Activated naive CD4-positive, alpha-beta T cell (primary cell): ENCODE results near the gene KDM4B.
"Not testable (repeated sequence)": the region's sequence is repeated elsewhere in the genome, so short reads cannot be mapped to it uniquely, and the experiment has no call there.

Experiments
- DNase-seq, 4 experiments: peaks; one replicate each; lab custom pipeline; 2025; lab: John Stamatoyannopoulos, UW

The KDM4B gene

DNA sequence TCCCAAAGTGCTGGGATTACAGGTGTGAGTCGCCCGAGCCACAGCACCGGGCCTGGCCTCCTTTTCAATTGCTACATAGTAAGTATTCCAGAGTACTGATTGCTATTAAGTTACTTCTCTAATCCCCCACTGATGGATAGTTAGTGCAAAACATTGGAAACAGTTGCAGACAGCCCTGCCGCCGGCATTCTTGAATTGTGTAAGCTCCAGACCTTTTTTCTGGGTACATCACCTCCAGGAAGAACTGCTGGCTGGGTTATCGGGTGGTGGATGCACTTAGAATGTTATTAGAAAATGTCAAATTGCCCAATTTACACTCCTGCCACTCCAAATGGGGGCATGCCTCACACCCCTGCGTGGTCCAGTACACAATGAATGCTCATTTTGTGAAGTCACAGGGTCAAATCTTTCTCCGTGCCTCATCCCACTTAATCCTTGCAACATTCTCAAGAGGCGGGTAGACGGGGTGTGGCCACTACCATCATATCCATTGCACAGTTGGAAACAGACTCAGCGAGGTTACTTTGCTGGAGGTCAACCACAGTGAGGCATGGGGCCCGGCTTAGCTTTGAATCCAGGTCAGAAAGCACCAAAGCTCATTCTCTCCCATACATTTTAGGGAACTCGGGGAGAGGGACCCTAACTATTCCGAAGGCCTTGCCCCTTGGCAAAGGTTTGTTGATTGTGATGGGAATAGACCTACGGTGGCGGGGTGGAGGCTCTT lies 1.0 kb upstream of the KDM4B start:
- DNase-seq, result no peak

DNA sequence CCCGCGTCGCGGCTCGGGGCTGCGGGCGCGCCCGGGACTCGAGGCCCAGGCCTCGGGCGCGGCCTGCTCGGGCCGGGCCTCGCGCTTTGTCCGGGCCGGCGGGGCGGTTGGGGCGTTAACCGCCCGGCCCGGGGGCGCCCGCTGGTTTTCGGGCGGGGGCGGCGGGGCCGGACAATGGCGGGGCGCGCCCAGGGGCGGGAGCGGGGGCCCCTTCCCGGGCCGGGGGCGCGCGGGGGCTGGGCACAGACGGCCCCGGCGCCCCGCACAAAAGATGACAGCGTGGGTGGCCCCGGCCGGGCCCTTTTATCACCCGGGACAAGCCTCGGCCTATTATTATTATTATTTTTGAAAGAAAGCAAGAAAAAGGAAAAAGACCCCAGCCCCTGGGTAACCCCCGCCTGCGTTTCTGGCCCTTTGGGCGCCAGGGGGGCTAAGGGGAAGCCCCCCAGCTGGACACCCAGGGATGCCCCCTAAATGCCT lies 419 bp downstream of the KDM4B start:
- DNase-seq, result no peak

DNA sequence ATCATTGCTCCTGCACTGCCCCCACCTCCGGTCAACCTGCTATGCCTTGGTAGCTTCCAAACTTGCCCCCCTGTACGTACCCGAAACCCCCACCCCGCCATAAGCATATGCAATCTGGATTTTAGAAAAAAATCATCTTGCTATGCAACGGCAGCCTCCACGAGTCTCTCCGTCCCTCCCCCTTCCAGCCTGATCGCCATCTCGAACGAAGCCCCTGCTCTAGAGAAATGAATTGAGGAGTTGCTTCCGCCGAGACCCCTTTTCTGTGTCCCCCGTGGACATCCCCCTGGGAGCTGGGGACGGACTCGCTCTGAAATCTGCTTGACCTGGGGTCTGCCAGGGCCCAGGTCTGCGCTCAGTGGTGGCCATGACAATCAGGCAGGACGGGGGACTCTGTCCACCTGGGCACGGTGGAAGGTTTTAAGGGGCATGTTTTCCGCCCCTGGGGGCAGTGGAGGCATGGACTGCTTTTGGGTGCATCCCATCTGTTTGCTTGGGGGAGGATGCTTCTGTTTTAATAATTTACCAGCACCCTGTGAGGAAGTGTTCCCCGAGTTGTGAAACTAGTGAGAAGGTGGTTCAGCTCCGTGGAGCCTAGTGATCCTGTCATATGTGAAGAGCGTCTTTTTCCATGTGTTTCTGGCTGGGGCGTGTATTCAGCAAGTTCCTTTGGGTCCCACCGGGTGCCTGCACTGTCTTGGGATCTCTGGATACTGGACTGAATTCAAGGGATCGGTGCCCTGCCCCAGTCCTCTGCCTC lies 1.0 kb downstream of the KDM4B start:
- no peak for DNase-seq

DNA sequence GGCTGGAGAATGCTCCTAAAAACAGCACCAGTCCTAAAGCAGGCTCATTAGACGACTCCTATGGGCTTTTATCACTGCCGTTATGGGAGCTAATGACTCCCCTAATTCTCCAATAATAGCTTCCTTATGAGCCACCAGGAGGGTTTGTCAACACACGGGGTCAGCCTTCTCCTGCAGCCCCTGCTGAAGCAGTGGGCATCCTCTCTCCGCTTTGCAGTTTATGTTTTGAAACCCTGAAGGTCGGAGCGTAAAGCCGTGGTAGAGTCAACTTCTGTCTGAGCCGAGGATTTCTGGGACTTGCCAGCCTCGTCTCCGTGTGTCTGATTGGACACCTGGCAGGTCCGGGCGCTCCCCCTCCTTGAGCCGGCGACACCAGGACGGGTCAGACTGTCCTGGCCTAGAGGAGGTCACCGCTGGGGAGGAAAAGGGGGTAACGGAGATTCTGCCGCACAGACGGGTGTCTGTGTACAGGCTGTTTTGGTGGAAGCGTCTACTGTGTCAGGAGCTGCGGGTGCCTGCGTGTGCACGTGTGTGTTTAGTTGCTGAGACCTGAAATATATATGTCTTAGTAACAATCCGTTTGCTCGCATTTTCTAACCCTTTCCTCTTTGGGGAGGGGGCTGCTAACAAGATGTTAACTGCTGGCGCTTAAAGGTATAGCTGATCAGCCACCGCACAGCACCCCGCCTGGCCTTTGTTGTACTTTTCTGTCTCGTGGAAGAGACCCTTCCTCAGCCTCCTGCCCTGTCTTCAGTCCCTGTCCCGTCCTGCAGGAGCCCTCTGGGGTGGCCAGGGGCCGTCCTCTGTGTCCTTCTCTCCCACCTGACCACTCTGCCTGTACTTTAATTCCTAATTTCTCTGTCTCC lies 1.9 kb downstream of the KDM4B start:
- peak in 1 of 4 experiments; percentile 8 for DNase-seq

DNA sequence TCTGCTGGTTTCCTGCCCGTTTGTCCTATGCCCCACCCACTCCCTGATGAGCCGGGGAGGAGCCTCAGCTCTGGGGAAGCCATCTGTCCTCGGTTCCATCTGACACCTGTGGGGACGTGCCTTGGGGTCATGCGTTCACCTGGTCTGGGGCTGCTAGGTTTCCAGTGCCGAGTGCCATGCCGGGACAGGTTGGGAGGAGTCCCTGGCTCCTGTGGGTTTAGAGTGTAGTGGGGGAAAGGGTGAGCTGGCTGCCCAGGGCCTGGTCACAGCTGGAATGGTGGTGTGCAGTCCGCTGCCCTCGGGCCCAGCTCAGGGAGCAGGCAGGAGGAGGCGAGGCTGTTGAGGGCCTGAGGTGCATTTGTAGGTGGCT lies 2.5 kb downstream of the KDM4B start:
- DNase-seq, result peak in 1 of 4 experiments; percentile 27

DNA sequence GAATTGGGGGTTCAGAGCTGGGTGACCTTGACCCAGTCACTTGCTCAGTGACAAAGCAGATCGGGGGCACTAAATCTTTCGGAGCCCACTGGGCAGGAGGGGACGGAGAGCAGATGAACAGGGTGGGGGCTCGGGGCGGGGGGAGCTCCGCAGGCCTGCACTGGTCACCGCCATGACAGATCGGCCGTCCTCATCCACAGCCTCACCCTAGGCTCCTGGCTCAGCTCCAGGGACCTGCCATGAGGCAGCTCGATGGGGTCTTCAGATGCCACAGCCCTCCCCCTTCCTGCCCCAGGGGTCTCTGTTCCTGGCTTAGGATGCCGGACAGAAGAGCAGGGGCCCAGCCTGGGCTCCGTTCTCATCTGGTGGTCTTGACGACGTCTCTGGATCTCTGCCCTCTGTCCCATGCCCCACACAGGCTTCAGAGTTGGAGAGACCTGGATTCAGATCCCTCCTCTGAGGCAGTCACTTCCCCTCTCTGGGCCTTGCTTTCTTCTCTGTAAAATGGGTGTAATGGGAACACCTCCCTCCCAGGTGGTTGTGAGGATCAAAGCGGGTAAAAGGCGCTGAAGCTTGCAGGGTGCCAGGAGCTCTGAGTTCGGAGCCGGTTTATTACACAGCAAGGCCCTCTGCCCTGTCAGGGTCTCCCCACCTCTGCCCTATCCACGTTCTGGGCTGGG lies 3.0 kb downstream of the KDM4B start:
- no peak for DNase-seq

DNA sequence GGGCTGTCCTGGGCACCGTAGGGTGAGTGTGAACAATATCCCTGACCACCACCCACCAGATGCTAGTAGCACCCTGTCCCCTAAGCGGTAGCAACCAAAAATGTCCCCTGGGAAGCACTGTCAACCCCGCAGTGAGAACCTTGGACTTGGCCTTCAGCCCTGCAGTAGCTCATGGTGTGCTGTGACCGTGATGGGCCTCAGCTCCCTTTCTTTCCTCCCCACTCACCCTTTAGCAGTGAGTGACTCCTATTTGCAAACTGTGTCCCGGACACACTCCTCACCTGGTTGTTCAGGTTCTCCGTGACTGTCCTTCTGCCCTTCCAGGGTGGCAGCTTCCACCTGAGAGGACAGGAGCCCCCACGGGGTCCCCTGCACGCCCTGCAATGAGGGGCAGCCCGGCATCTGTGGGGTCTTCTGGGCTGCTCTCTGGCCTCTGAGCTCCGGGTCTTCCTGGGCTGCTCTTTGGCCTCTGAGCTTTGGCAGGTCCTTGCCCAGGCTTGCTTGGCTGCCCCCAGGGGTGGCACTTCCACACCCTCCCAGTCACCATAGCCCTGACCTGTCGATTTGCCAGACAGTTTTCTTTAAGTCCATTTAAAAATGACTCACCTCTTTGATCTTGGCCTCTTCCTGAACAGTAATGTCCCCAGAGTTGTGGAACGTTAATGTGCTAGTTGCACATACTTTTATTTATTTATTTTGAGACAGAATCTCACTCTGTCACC lies 3.8 kb downstream of the KDM4B start:
- no peak for DNase-seq

DNA sequence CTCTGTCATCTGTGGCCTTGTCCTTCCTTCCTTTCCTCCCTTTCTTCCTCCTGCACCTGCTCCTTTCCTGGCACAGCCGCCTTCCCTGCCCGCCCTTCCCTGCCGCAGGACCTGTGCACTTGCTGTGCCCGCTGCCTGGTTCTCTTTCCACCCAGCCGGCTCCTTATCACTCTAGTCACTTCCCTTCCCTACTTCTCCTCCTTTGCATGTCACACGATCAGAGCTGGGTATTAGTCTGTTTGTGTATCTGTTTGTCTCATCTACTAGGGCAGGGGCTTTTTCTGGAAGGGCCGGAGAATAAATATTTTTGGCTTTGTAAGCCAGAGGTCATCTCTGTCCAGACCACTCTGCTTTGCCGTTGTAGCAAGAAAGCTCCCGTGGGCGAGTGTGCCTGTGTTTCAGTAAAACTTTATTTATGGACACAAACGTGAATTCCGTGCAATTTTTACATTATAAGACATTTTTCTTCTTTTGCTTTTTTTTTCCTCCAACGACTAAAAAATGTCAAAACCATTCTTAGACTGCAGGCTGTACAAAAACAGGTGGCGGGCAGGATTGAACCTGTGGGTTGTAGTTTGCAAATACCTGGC lies 6.1 kb downstream of the KDM4B start:
- DNase-seq, result no peak

DNA sequence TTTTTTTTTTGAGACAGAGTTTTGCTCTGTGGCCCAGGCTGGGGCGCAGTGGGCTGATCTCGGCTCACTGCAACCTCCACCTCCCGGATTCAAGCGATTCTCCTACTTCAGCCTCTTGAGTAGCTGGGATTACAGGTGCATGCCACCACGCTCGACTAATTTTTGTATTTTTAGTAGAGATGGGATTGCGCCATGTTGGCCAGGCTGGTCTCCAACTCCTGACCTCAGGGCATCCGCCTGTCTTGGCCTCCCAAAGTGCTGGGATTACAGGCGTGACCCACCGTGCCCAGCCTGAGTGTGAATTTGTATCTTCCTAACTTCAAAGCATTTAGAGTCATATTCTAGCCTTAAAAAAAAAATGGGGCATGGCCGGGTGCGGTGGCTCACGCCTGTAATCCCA lies 6.7 kb downstream of the KDM4B start:
- not testable (repeated sequence) for DNase-seq

DNA sequence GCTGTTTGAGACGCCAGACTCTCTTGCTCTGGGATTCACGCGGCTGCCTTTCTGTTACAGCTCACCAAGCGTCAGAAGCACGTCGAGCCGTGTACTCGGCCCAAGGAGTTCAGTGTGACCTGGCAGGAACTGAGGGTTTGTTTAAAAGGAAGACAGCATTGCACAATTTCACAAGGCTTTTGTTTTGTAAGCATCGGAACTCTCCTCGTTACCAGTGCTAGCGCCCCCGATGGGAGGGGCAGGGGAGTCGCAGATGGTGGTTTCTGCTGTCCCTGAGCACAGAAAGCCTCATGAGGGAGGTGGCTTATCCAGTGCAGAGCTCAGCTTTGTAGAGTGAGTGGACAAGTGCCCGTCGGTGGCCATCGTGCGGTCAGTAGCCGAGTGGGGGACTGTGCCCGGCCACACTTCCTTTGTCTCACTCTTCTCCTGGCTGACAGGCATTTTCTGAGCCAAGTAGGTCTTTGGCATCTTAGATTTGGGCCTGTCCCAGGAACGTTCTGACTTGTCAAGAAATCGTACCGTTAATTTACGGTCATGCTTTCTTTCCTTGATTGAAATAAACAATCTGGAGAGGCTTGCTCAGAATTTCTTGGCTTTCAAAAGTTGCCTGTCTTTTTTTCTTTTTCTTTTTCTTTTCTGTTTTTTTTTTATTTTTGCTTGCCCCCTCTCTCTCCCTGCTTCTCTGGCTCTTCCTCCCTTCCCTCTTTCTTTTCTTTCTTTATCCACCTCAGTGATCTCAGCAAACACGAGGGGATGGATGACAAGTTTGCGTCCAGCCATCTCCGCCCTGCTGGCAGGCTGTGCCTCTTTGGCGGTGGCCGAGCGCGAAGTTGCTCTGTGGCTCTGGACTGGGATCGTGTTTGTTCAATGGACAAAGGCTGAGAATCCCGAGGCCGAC lies 7.7 kb downstream of the KDM4B start:
- DNase-seq, result no peak

DNA sequence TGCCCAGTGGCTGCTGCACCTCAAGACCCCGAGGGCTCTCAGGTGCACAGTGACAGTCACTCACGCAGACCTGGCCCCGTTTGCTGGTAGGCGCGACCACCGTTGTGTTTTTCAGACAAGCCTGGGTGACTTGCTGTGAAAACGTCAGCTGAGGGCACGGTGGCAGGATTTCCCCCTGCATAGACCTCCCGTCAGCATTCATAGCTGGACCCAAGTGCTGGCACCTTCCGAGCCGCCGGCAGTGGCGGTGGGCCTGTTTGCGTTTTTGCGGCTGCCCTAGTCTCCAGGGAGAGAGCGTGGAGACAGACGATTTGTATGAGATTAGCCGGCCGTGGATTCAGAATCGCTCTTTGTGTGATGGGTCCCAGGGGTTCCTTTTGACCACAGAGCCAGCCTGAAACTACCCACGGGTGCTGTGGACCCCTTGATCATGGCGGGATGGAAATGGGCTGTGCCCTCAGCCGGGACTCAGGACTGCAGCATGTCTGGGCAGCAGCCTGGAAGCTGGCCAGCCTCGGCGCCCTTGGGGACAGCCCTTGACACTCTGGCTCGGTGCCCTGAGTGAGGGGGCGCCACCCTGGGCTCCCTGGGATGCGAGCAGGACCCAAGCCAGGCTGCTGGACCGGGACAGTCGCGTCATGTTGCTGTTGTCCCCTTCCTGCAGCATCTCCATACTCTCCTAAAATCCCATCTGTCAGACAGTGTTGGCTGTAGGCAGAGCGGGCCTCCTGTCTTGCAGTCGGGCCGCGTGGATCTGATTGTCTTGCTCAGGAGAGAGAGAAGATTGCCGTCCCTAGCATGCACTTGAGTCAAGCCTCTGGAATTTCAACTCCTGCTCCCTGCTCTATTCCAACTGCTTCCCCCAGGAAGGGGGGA lies 8.6 kb downstream of the KDM4B start:
- DNase-seq, result no peak

DNA sequence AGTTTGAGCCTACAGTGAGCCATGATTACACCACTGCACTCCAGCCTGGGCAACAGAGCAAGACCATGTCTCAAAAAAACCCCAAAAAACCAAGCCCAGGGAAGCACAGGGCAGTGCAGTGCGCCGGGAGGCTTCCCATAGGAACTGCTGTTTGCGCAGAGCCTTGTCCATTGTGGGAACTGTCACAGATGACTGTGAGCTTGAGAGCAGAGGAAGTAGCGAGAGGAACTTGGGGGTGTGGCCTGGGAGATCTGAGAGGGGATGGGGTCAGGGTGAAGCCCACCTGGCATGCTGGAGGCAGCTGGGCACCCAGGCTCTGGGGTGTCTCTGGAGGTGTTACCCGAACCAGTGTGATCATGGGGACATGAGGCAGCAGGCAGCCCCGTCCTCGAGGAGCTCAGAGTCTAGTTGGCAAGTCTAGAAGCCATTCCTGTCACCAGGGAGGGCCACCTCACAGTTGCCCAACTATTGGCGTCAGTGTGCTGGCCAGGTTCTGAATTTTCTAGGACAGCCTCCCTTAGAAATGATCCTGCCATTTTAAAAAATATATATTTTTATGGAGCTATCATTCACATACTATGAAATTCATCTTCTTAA lies 10.4 kb downstream of the KDM4B start:
- no peak for DNase-seq

DNA sequence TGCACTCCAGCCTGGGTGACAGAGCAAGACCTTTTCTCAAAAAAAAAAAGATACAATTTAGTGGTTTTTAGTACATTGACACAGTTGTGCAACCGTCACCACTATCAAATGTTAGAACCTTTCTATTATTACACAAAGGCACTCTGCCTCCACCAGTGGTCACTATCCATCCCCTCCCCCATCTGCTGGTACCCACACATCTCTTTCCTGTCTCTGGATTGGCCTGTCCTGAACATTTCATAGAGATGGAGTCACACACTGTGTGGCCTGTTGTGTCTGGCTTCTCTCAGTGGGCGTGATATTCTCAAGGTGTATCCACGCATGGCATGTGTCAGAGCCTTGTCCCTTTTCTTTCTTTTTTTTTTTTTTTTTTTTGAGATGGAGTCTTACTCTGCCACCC lies 11.2 kb downstream of the KDM4B start:
- DNase-seq, result no peak

DNA sequence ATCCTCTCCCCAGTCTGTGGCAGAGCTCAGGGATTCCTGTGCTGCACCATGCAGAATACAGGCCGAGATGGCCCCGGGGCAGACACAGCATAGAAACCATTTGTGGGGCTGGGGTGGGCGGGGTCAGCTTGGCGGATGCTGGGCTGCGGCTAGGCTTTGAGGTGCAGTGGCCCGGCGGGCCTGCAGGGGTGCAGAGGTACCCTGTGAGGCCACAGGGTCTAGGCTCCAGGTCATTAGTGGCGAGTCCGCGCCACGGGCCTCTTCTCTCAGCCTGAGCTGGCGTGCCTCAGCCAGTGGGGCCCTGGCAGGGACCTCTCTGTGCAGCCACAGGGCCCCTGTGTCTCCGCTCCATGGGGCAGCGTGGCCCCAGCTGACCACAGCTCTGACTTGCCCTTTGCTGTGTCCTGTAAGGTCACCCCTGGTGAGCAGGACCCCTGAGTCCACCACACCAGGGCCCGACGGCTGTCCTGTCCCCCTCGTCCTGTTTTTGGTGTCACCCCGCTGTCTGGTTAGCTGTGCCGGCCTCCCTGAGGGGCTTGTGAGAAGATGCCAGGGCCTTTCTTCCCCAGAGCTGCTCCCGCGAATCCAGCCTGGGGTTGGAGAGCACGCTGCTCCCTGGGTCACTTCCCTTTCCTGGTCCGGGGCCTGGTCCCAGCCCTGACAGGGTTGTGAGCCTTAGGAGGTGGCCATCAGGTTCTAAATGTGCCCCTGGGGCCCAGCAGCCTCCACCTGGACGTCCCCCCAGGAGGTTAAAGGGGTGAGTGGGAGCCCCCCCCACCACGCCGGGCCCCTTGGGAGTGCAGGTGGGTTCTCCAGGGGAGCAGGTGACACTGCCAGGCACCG lies 12.1 kb downstream of the KDM4B start:
- no peak for DNase-seq

DNA sequence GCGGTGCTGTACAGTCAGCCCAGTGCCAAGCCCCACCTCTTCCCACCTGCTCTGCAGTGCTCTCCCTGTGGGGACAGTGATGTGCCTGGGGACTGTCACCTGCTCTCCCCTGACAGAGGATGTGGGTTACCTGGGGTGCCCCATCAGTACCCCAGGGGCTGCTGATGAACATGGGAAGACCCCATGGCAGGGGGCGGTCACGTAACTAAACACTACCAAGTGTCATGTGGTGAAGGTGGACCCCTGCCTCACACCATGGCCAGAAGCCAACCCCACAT lies 12.7 kb downstream of the KDM4B start:
- DNase-seq, result no peak

DNA sequence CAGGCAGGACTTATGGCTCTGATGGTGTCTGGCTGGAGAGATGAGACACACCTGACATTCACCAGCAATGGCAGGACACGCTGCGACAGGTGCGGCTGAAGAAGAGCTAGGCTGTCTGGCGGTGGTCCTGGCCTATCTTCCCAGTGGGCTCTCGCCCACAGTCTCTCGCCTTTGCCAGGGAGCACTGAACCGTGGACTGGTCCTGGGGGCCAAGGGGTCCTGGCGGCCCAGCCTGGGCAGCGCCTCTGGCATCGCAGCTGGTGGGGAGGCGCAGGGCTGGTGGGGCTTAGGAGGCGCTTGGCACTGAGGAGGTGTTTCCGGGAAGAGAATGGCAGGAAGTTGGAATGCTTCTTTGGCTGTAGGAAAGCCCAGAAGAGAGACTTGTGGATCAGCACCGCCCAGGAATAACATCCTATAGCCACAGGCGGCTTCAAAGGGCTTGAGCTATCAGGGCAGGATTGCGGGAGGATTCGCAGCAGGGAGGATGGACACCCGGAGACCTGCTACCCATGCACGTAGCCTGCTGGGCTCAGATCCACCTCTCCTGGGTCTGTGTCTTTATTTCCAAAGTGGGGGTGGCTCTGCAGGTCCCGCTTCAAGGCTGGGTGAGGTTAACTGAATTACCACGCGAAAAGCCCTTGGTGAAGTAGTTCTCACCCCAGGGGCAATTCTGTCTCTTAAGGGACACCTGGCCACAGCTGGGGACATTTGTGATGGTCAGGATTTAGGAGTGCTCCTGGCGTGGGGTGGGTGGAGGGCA lies 14.6 kb downstream of the KDM4B start:
- DNase-seq, result no peak

DNA sequence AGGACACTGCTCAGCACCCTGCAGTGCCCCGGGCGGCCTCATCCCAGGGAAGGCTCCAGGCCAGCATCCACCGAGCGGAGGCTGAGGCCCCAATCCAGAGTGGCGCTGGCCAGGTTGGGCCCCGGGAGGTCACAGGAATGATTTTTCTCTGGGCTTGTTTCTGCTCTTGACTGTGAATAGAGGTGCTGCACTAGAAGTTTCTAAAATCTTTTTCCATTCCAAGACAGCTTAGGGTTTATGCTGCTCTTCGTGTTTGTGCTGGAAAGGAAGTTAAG lies 15.1 kb downstream of the KDM4B start:
- DNase-seq, result no peak
